ENCODE results near the gene JMJD1C. TPM values are rescaled to one million over a fixed set of nuclear protein-coding genes. Genes with fewer than 3 reads are reported as not detected.

Gene JMJD1C
- total and polyA plus RNA-seq, 10 of the 15 experiments (the other 5 are each of a cell fraction or from before 2014, with no cell fraction given): 31.2 to 83.3 (median 49.5) TPM

GRCh38 chr10:63165249-63165648 lies 300.5 kb downstream of the JMJD1C start:
- POLR2A ChIA-PET: interaction anchor here (1.6 kb wide), 1 partner anchor 555 kb away, joined by 5 read pairs; no protein-coding TSS in a partner anchor

More at GRCh38 chr10:63165249-63165648, 300.5 kb downstream of the JMJD1C start:
- Histone ChIP-seq H3K27ac (ENCODE audit: control insufficient read depth, insufficient read depth) (no peak overlapping the region), H2AFZ (ENCODE audit: control insufficient read depth, low read depth, low read length) (no peak overlapping the region), H3K27me3 (replicated peaks in 1 of 2; ENCODE audit: control insufficient read depth in 2 of 2, insufficient read depth in 2 of 2, low read length in 1 of 2) (no peaks in the 10 kb centered on the region), H3K4me2 (ENCODE audit: control insufficient read depth, insufficient read depth) (no peak overlapping the region), H3K9ac (ENCODE audit: control insufficient read depth, insufficient read depth, low read length) (no peak overlapping the region), H4K20me1 (ENCODE audit: control insufficient read depth, insufficient read depth) (no peaks in the 10 kb centered on the region), H3K36me3 (ENCODE audit: control insufficient read depth in 2 of 2, insufficient read depth in 2 of 2, low read length in 1 of 2) (peaks cover 1 to 19% of the 10 kb centered on the region in 2 experiments), H3K4me1 (ENCODE audit: control insufficient read depth, insufficient read depth, low read length) (no peaks in the 10 kb centered on the region), H3K9me3 (replicated peaks; ENCODE audit: control insufficient read depth, insufficient read depth, low read length) (no peaks in the 10 kb centered on the region), H3K79me2 (ENCODE audit: control insufficient read depth, insufficient read depth, low read length) (no peaks in the 10 kb centered on the region), H3K4me3 (no peak overlapping the region)
- ATAC-seq: no peak
- no peak for FAIRE-seq
- SMC1A ChIA-PET (ENCODE audit: uncharacterized antibody, unreplicated experiment): interaction anchor here (0.6 to 7.5 kb wide), 10 partner anchors 8 to 740 kb away, joined by 3 to 264 read pairs (median 16); no protein-coding TSS in a partner anchor
- 85% methylated on average over 7 of the region's 7 CpGs for WGBS (ENCODE audit: insufficient coverage, insufficient replicate concordance, low lambda C conversion rate, missing lambda C conversion rate)
- no peak for DNase-seq (ENCODE audit: low read depth, low spot score)
- no TSS peak for BruUV-seq (replicated peaks)
- CTCF ChIA-PET: interaction anchor here (0.6 to 17.6 kb wide), 11 partner anchors 8 to 655 kb away, joined by 3 to 521 read pairs (median 11); no protein-coding TSS in a partner anchor
- RAD21 ChIA-PET (ENCODE audit: unreplicated experiment): interaction anchor here (1.0 to 10.2 kb wide), 6 partner anchors 31 to 554 kb away, joined by 3 to 241 read pairs (median 10); partner anchors contain the start of gene NRBF2
- intact Hi-C loops (cut with micrococcal nuclease; ENCODE audit: unreplicated experiment) (no loop called here), in situ Hi-C loops (cut with MboI) (no loop called here)
- no peak for TF ChIP-seq FOS (IDR thresholded peaks at IDR 0.05; ENCODE audit: borderline replicate concordance, extremely low read depth, insufficient read length)
- TF ChIP-seq IRF5 (IDR thresholded peaks at IDR 0.05; ENCODE audit: borderline replicate concordance): no peak
- TF ChIP-seq SRF (IDR thresholded peaks at IDR 0.05; ENCODE audit: low read depth in 2 of 2, low read length in 2 of 2): no peak
- TF ChIP-seq CEBPZ (IDR thresholded peaks at IDR 0.05; ENCODE audit: low read depth, low read length): no peak
- no peak for TF ChIP-seq USF2 (IDR thresholded peaks at IDR 0.05; ENCODE audit: borderline replicate concordance, low read depth, low read length)
- TF ChIP-seq CBX3 (IDR thresholded peaks at IDR 0.05; ENCODE audit: borderline replicate concordance, low read depth): no peak
- TF ChIP-seq RB1 (IDR thresholded peaks at IDR 0.05; ENCODE audit: borderline replicate concordance): no peak
- TF ChIP-seq ZBED1 (IDR thresholded peaks at IDR 0.05; ENCODE audit: borderline replicate concordance): no peak
- TF ChIP-seq PAX8 (IDR thresholded peaks at IDR 0.05): no peak
- no peak for TF ChIP-seq SREBF1 (IDR thresholded peaks at IDR 0.05; ENCODE audit: low read length)
- no peak for TF ChIP-seq PBX3 (IDR thresholded peaks at IDR 0.05; ENCODE audit: insufficient replicate concordance, low read depth, low read length)
- TF ChIP-seq BACH1 (IDR thresholded peaks at IDR 0.05; ENCODE audit: borderline replicate concordance): no peak
- no peak for TF ChIP-seq RFX5 (IDR thresholded peaks at IDR 0.05; ENCODE audit: low read depth, low read length)
- no peak for TF ChIP-seq TARDBP (IDR thresholded peaks at IDR 0.05; ENCODE audit: borderline replicate concordance)
- TF ChIP-seq RELA (IDR thresholded peaks at IDR 0.05; ENCODE audit: borderline replicate concordance, partially characterized antibody): no peak
- TF ChIP-seq CREM (IDR thresholded peaks at IDR 0.05; ENCODE audit: low read depth): no peak

Data from GM12878 (cell line).